GM12878 (cell line): ENCODE measurements around the gene LEFTY1. TPM values are rescaled to one million over a fixed set of nuclear protein-coding genes. Genes with fewer than 3 reads are reported as not detected.

ENCODE experiments used
- ATAC-seq: fragments of 200-7000 bp; cut with Tn5 transposase; 3 replicates; pipeline ENCODE4 v1.9.1; 2020; ENCODE audit warnings: mild to moderate bottlenecking, moderate library complexity
- BruUV-seq: library from RNA; stranded (reverse); fragments of 400-500 nt; replicated peaks from 2 replicates; lab custom pipeline; 2021; lab: Mats Ljungman, UMichigan
- CTCF ChIA-PET: fragments of 300-600 bp; sonication (Branson Sonifier 250); formaldehyde crosslinking; extraction: SDS; loops from one replicate; lab custom pipeline; 2021; ENCODE audit warnings: inconsistent platforms; lab: Yijun Ruan, JAX
- POLR2A ChIA-PET: fragments of 350-600 bp; formaldehyde crosslinking; extraction: SDS; loops from one replicate; lab custom pipeline; 2021; ENCODE audit warnings: inconsistent platforms; lab: Charles Lee
- RAD21 ChIA-PET: fragments of 300-600 bp; sonication (Branson Sonifier 250); formaldehyde crosslinking; loops from one replicate; lab custom pipeline; 2023; ENCODE audit warnings: antibody characterized with exemption; ENCODE audit not compliant: unreplicated experiment; lab: Charles Lee
- SMC1A ChIA-PET: fragments of 300-600 bp; sonication (Branson Sonifier 250); formaldehyde crosslinking; loops from one replicate; lab custom pipeline; 2023; ENCODE audit not compliant: unreplicated experiment, uncharacterized antibody; lab: Charles Lee
- DNase-seq: peaks from one replicate; pipeline ENCODE4 v3.0.0-alpha.2; 2011; ENCODE audit warnings: low read depth, low spot score
- FAIRE-seq: peaks from 3 replicates; lab custom pipeline; 2011; peaks lifted over from hg19 to GRCh38; lab: Jason Lieb, UNC
- H2AFZ ChIP-seq: 2 replicates; pipeline ENCODE4 v1.6.0; 2011; ENCODE audit warnings: low read depth, low read length, control low read depth; ENCODE audit not compliant: control insufficient read depth
- H3K27ac ChIP-seq: 2 replicates; pipeline ENCODE4 v1.5.1; 2011; ENCODE audit warnings: control low read depth; ENCODE audit not compliant: control insufficient read depth, insufficient read depth
- H3K27me3 ChIP-seq, 2 experiments: replicated peaks in 1 of 2; 2 replicates each; pipeline versions ENCODE4 v1.6.0 to v1.6.1; 2011; ENCODE audit warnings: low read length in 1 of 2; ENCODE audit not compliant: control insufficient read depth in 2 of 2, insufficient read depth in 2 of 2
- H3K36me3 ChIP-seq, 2 experiments: 2 replicates each; pipeline ENCODE4 v1.5.1; 2011; ENCODE audit warnings: low read length in 1 of 2; ENCODE audit not compliant: control insufficient read depth in 2 of 2, insufficient read depth in 2 of 2
- H3K4me1 ChIP-seq: 2 replicates; pipeline ENCODE4 v1.6.1; 2011; ENCODE audit warnings: mild to moderate bottlenecking, low read length, moderate library complexity, mixed read lengths; ENCODE audit not compliant: control insufficient read depth, insufficient read depth
- H3K4me2 ChIP-seq: 2 replicates; pipeline ENCODE4 v1.6.0; 2011; ENCODE audit warnings: control low read depth; ENCODE audit not compliant: control insufficient read depth, insufficient read depth
- H3K4me3 ChIP-seq: fragments of 200-600 bp; sonication (generic); 2 replicates; pipeline ENCODE4 v1.5.1; 2016
- H3K79me2 ChIP-seq: 2 replicates; pipeline ENCODE4 v1.6.0; 2011; ENCODE audit warnings: low read length; ENCODE audit not compliant: control insufficient read depth, insufficient read depth
- H3K9ac ChIP-seq: 2 replicates; pipeline ENCODE4 v1.8.0; 2011; ENCODE audit warnings: low read length, control low read depth, mixed read lengths; ENCODE audit not compliant: control insufficient read depth, insufficient read depth
- H3K9me3 ChIP-seq: replicated peaks from 3 replicates; pipeline ENCODE4 v1.5.1; 2011; ENCODE audit warnings: mild to moderate bottlenecking, low read length; ENCODE audit not compliant: control insufficient read depth, insufficient read depth
- H4K20me1 ChIP-seq: 2 replicates; pipeline ENCODE4 v1.6.0; 2011; ENCODE audit not compliant: control insufficient read depth, insufficient read depth
- NFYA ChIP-seq: IDR thresholded peaks from 2 replicates; pipeline ENCODE4 v1.6.1; 2011; ENCODE audit warnings: low read depth, mild to moderate bottlenecking, low read length, improper control_type of control experiment, borderline replicate concordance
- SMC3 ChIP-seq: IDR thresholded peaks from 2 replicates; pipeline ENCODE4 v1.6.1; 2011; ENCODE audit warnings: low read length, improper control_type of control experiment, borderline replicate concordance
- whole genome bisulfite sequencing: methylation state at CpG from one replicate; pipeline ENCODE4 v1.1.6; 2016; ENCODE audit warnings: low lambda C conversion rate; ENCODE audit not compliant: insufficient replicate concordance, insufficient coverage; ENCODE audit errors: missing lambda C conversion rate; 5-methylcytosine and 5-hydroxymethylcytosine counted together
- in situ Hi-C: fragments of 300-500 bp; cut with MboI; formaldehyde crosslinking; loops from 9 replicates; pipeline ENCODE4 v1.14.3; 2018; ENCODE audit warnings: mixed read lengths
- intact Hi-C: fragments of 100-400 bp; cut with micrococcal nuclease; formaldehyde crosslinking; loops from one replicate; pipeline ENCODE4 v1.14.2; 2022; ENCODE audit not compliant: unreplicated experiment
- polyA plus RNA-seq, 11 experiments: library from polyadenylated mRNA; depleted of rRNA in 4 of 11; unstranded in 6 of 11; stranded (reverse) in 5 of 11; fragments of >200 nt; fragmentation: Nextera tagmentation in 4 of 11; fragmentation: Illumina TruSeq in 1 of 11; extraction: Ambion mirVana in 4 of 11; extraction: Trizol in 1 of 11; gene quantifications; 1 replicate in 1 of 11; 2 replicates in 10 of 11; pipeline versions ENCODE4 v1.2.1 to v1.2.3, GENCODE V29; 2011 to 2016; ENCODE audit warnings: inconsistent platforms in 2 of 11, missing spikeins in 2 of 11, low read depth in 1 of 11
- total RNA-seq, 4 experiments: library from RNA; depleted of rRNA in 3 of 4; stranded (reverse); fragments of >200 nt in 3 of 4; fragmentation: Illumina TruSeq in 1 of 4; extraction: Trizol in 1 of 4; gene quantifications; 2 replicates each; pipeline versions ENCODE4 v1.2.1 to v1.2.3, GENCODE V29; 2013 to 2021
- TF ChIP-seq, protein P1 (sequence below): fragments of 450-650 bp; formaldehyde crosslinking; IDR thresholded peaks from 2 replicates; pipeline ENCODE4 v1.4.0; 2022; ENCODE audit warnings: mild to moderate bottlenecking, moderate library complexity
- TF ChIP-seq, protein P2 (sequence below): IDR thresholded peaks from 2 replicates; pipeline ENCODE4 v1.6.1; 2011; ENCODE audit warnings: borderline replicate concordance, low read depth, mild to moderate bottlenecking, moderate library complexity, mixed read lengths, low read length; ENCODE audit not compliant: insufficient read depth; ENCODE audit errors: extremely low read length

LEFTY1 gene
- total and polyA plus RNA-seq, 10 of the 15 experiments (the other 5 are each of a cell fraction or from before 2014, with no cell fraction given): 0.06 TPM; not detected in 8

DNA sequence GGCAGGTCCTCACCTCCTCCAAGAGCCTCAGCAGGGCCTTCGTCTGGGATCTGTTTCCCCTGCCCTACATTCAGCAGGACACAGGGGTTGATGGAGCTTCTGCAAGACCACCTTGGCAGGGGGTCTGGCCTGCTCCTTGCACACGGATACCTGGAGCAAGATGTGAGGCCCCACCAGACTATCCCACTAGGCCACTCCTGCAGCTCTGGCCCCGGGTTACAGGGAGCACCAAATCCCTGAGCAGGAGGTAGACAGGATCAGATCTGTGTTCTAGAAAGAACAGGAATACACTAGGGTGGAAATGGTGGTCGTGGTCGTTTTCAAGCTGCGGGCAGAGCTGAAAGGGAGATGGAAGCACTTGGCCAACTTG lies 45.5 kb downstream of the LEFTY1 start (continued):
- TF ChIP-seq, protein P1, sequence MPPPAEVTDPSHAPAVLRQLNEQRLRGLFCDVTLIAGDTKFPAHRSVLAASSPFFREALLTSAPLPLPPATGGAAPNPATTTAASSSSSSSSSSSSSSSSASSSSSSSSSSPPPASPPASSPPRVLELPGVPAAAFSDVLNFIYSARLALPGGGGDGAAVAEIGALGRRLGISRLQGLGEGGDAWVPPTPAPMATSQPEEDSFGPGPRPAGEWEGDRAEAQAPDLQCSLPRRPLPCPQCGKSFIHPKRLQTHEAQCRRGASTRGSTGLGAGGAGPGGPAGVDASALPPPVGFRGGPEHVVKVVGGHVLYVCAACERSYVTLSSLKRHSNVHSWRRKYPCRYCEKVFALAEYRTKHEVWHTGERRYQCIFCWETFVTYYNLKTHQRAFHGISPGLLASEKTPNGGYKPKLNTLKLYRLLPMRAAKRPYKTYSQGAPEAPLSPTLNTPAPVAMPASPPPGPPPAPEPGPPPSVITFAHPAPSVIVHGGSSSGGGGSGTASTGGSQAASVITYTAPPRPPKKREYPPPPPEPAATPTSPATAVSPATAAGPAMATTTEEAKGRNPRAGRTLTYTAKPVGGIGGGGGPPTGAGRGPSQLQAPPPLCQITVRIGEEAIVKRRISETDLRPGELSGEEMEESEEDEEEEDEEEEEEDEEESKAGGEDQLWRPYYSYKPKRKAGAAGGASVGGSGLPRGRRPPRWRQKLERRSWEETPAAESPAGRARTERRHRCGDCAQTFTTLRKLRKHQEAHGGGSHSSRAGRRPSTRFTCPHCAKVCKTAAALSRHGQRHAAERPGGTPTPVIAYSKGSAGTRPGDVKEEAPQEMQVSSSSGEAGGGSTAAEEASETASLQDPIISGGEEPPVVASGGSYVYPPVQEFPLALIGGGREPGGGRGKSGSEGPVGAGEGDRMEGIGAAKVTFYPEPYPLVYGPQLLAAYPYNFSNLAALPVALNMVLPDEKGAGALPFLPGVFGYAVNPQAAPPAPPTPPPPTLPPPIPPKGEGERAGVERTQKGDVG: no peak
- TF ChIP-seq NFYA: no peak
- TF ChIP-seq, all 136 proteins: peak for 0

GRCh38 chr1:225842788-225843425 lies 46.0 kb downstream of the LEFTY1 start:
- intact Hi-C loops (loop anchor here (10.0 kb wide), 2 partner anchors 288 to 368 kb away; no protein-coding TSS in a partner anchor), in situ Hi-C loops (no loop called here)
- Histone ChIP-seq H3K27ac (no peak overlapping the region), H3K27me3 (no peaks in the 10 kb centered on the region), H3K9me3 (no peaks in the 10 kb centered on the region), H3K4me1 (peaks cover 7% of the 10 kb centered on the region), H4K20me1 (no peaks in the 10 kb centered on the region), H3K79me2 (no peaks in the 10 kb centered on the region), H3K9ac (no peak overlapping the region), H3K4me2 (no peak overlapping the region), H3K36me3 (peaks cover 0 to 2% of the 10 kb centered on the region in 2 experiments; a peak in 2 of 4 replicates), H3K4me3 (no peak overlapping the region), H2AFZ (no peak overlapping the region)
- TF ChIP-seq SMC3: no peak
- TF ChIP-seq, protein P2, sequence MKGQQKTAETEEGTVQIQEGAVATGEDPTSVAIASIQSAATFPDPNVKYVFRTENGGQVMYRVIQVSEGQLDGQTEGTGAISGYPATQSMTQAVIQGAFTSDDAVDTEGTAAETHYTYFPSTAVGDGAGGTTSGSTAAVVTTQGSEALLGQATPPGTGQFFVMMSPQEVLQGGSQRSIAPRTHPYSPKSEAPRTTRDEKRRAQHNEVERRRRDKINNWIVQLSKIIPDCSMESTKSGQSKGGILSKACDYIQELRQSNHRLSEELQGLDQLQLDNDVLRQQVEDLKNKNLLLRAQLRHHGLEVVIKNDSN: peak; percentile 29
- CTCF ChIA-PET: no interaction called here
- ATAC-seq: no peak
- no TSS peak for BruUV-seq
- RAD21 ChIA-PET: no interaction called here
- POLR2A ChIA-PET: interaction anchor here (0.5 kb wide), 1 partner anchor 257 kb away, joined by 4 read pairs; no protein-coding TSS in a partner anchor
- WGBS: 81% methylated on average over 6 of the region's 6 CpGs
- no peak for DNase-seq
- SMC1A ChIA-PET: no interaction called here
- FAIRE-seq: no peak
